Measurements from ENCODE around the gene DNAH1. TPM values are rescaled to one million over a fixed set of nuclear protein-coding genes. Genes with fewer than 3 reads are reported as not detected.

DNAH1 gene
- total RNA-seq, 1 donor: 4.7 TPM

- no peak for DNase-seq (ENCODE audit: low read depth)
- no peak for TF ChIP-seq CTCF (IDR thresholded peaks at IDR 0.05; ENCODE audit: insufficient read depth, low read depth, low read length)
- no peak overlapping the region for H3K4me3 ChIP-seq (ENCODE audit: low read depth, low read length)
Measured at GRCh38 chr3:52297242-52298148, 18.6 kb upstream of the DNAH1 start.

GRCh38 chr3:52298149-52299098, 17.7 kb upstream of the DNAH1 start:
- H3K4me3 ChIP-seq (ENCODE audit: low read depth, low read length): no peak overlapping the region
- no peak for TF ChIP-seq CTCF (IDR thresholded peaks at IDR 0.05; ENCODE audit: insufficient read depth, low read depth, low read length)
- DNase-seq (ENCODE audit: low read depth): no peak

GRCh38 chr3:52299247-52299878, 16.8 kb upstream of the DNAH1 start:
- TF ChIP-seq CTCF (IDR thresholded peaks at IDR 0.05; ENCODE audit: insufficient read depth, low read depth, low read length): no peak
- no peak overlapping the region for H3K4me3 ChIP-seq (ENCODE audit: low read depth, low read length)
- no peak for DNase-seq (ENCODE audit: low read depth)

- TF ChIP-seq CTCF (IDR thresholded peaks at IDR 0.05; ENCODE audit: insufficient read depth, low read depth, low read length): peak; percentile 30
- peak; percentile 48 for DNase-seq (ENCODE audit: low read depth)
- H3K4me3 ChIP-seq (ENCODE audit: low read depth, low read length): no peak overlapping the region
Measured at GRCh38 chr3:52299879-52300611, 16.1 kb upstream of the DNAH1 start.

- H3K4me3 ChIP-seq (ENCODE audit: low read depth, low read length): no peak overlapping the region
- TF ChIP-seq CTCF (IDR thresholded peaks at IDR 0.05; ENCODE audit: insufficient read depth, low read depth, low read length): no peak
- DNase-seq (ENCODE audit: low read depth): no peak
Measured at GRCh38 chr3:52302426-52303145, 13.5 kb upstream of the DNAH1 start.

All from fibroblast of villous mesenchyme (primary cell).